KOPT-K1 (cell line): ENCODE data around the gene WDR86.

ENCODE experiments used
- H3K27ac ChIP-seq: fragments of 200-600 bp; sonication (generic); 2 replicates; pipeline ENCODE4 v1.5.1; 2016; ENCODE audit warnings: antibody characterized with exemption, mild to moderate bottlenecking, low read depth, low read length; ENCODE audit not compliant: poor library complexity, severe bottlenecking
- H3K36me3 ChIP-seq: fragments of 200-600 bp; sonication (generic); 2 replicates; pipeline ENCODE4 v1.5.1; 2017; ENCODE audit warnings: antibody characterized with exemption, mild to moderate bottlenecking, low read length, moderate library complexity; ENCODE audit not compliant: insufficient read depth
- H3K9me3 ChIP-seq: fragments of 200-600 bp; sonication (generic); 2 replicates; pipeline ENCODE4 v1.5.1; 2017; ENCODE audit warnings: antibody characterized with exemption, low read length, mild to moderate bottlenecking; ENCODE audit not compliant: insufficient read depth, poor library complexity, severe bottlenecking

Gene WDR86

GRCh38 chr7:151409667-151410404, at the start of gene WDR86:
TSS of gene WDR86 (minus strand) at chr7:151410038. CDS start at chr7:151409589, 449 bp downstream.
- Histone ChIP-seq H3K27ac (no peak within 1 kb of the TSS), H3K36me3 (no peaks in the 10 kb centered on the region), H3K9me3 (no peaks in the 10 kb centered on the region)

DNA sequence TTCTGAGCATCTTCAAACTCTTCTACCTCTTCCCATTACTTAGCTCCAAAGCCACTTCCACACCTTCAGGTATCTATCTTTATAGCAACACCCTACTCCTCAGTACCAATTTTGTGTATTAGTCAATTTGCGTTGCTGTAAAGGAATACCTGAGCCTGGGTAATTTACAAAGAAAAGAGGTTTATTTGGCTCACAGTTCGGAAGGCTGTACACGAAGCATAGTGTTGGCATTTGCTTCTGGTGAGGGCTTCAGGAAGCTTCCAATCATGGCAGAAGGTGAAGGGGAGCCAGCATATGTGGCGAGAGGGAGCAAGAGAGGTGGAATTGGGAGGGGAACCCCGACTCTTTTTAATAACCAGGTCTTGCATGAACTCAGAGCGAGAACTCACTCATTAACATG, 47.7 kb upstream of the WDR86 start:
- H3K36me3 ChIP-seq, result peaks cover under 1% of the 10 kb centered on the region; the same call in 1 of the 2 replicates
- peaks cover 12% of the 10 kb centered on the region for H3K9me3 ChIP-seq
- no peak overlapping the region for H3K27ac ChIP-seq

- Histone ChIP-seq H3K9me3 (peaks cover 5% of the 10 kb centered on the region), H3K27ac (peak overlapping the region; percentile 25)
Measured at GRCh38 chr7:151456782-151457181, 46.9 kb upstream of the WDR86 start.

DNA sequence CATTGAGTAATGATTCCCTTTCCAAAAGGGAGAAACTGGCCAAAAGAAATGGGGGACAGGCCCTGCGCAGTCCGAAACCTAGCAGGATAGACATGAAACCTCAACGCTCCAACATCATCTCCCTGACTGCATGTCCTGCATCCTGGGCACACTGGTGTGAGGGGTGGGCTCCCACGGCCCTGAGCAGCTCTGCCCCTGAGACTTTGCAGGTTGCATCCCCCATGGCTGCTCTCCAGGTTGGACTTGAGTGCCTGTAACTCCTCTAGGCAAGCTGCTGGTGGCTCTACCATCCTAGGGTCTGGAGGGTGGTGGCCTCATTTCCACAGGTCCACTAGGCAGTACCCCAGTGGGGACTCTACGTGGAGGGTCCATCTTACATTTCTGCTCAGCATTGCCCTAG, 46.4 kb upstream of the WDR86 start:
- Histone ChIP-seq H3K27ac (peak overlapping the region; percentile 25), H3K9me3 (peaks cover 5% of the 10 kb centered on the region), H3K36me3 (no peaks in the 10 kb centered on the region)

More at GRCh38 chr7:151456782-151457181, 46.9 kb upstream of the WDR86 start:
- no peaks in the 10 kb centered on the region for H3K36me3 ChIP-seq

DNA sequence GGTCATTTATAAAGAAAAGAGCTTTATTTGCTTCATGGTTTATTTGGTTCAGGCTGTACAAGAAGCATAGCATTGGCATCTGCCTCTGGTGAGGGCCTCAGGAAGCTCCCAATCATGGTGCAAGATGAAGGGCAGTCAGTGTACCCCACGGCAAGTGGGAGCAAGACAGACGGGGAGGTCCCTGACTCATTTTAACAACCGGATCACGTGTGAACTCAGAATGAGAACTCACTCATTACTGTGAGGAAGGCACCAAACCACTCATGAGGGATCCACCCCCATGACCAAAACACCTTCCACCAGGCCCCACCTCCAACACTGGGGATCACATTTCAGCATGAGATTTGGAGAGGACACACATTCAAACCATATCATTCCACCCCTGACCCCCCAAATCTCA, 45.9 kb upstream of the WDR86 start:
- Histone ChIP-seq H3K36me3 (no peaks in the 10 kb centered on the region), H3K9me3 (peaks cover 5% of the 10 kb centered on the region), H3K27ac (no peak overlapping the region)

- Histone ChIP-seq H3K27ac (no peak overlapping the region), H3K9me3 (peaks cover 5% of the 10 kb centered on the region), H3K36me3 (no peaks in the 10 kb centered on the region)
Measured at GRCh38 chr7:151454932-151455530, 45.2 kb upstream of the WDR86 start.

GRCh38 chr7:151454305-151454704, 44.5 kb upstream of the WDR86 start:
- Histone ChIP-seq H3K27ac (no peak overlapping the region), H3K9me3 (peaks cover 5% of the 10 kb centered on the region), H3K36me3 (no peaks in the 10 kb centered on the region)

- H3K27ac ChIP-seq, result no peak overlapping the region
Measured at GRCh38 chr7:151453326-151453791, 43.5 kb upstream of the WDR86 start.

GRCh38 chr7:151452680-151453325, 43.0 kb upstream of the WDR86 start:
- Histone ChIP-seq H3K36me3 (no peaks in the 10 kb centered on the region), H3K9me3 (peaks cover 3% of the 10 kb centered on the region), H3K27ac (no peak overlapping the region)

More at GRCh38 chr7:151453326-151453791, 43.5 kb upstream of the WDR86 start:
- Histone ChIP-seq H3K9me3 (peaks cover 5% of the 10 kb centered on the region), H3K36me3 (no peaks in the 10 kb centered on the region)

- Histone ChIP-seq H3K9me3 (no peaks in the 10 kb centered on the region), H3K36me3 (no peaks in the 10 kb centered on the region), H3K27ac (no peak overlapping the region)
Measured at GRCh38 chr7:151451626-151452571, 42.1 kb upstream of the WDR86 start.

- Histone ChIP-seq H3K9me3 (no peaks in the 10 kb centered on the region), H3K27ac (no peak overlapping the region), H3K36me3 (no peaks in the 10 kb centered on the region)
Measured at GRCh38 chr7:151451156-151451555, 41.3 kb upstream of the WDR86 start.

- no peak overlapping the region for H3K27ac ChIP-seq
- H3K9me3 ChIP-seq, result no peaks in the 10 kb centered on the region
- H3K36me3 ChIP-seq, result no peaks in the 10 kb centered on the region
Measured at GRCh38 chr7:151449990-151450389, 40.2 kb upstream of the WDR86 start.

DNA sequence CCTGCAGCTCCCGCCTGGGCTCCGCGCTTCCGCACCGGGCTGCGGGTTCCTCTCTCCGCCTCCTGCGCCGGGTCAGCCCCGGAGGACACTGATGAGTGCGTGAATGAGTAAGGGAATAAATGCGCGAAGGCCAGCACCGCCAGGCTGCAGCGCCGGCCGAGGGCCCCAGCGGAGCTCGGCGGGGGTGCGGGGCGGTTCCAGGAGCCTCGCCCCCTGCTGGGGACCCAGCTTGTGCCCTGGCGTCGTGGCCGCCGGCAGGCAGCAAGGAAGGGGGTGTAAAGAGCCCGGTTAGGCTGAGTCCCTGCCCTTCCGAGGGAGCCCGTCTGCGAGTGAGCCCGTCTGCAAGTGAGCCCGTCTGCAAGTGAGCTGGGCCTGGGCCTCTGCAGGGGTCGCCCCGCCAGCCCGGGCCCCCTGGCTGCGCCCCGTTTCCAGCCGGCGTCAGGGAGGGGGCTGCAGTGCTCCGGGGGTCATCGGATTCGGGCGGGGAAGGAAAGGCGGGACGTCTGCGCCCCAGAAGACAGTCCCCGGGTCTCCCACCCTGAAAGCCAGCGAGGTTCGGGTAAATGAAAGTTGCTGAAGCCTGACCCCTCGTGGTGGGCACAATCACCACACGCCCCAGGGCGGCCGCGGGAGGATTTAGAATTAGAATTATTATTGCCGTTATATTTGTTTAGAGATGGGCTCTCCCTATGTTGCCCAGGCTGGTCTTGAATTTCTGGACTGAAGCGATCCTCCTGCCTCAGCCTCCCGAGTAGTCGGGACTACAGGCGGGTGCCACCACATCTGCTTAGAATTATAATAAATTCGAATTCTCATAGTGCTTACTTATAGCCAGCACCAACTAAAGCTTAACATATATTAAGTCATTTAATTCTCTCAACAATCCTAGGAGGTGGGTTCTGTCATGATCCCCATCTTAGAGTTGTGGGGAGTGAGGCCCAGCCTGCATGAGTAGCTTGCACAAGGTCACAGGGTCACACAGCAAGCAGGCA, 38.7 kb upstream of the WDR86 start:
- H3K27ac ChIP-seq, result peak overlapping the region; percentile 61
- H3K36me3 ChIP-seq, result no peaks in the 10 kb centered on the region
- H3K9me3 ChIP-seq, result no peaks in the 10 kb centered on the region

DNA sequence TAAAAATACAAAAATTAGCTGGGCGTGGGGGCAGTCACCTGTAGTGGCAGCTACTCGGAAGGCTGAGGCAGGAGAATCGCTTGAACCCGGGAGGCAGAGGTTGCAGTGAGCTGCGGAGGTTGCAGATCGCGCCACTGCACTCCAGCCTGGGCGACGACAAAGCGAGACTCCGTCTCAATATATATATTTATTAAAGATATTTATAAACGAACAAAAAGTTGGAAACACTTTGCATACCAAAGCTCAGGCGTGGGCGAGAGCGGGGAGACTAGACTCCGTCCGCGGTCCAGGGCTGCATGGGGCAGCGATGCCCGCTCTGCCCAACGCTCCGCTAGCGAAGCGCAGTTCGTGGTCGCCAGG, 38.0 kb upstream of the WDR86 start:
- H3K27ac ChIP-seq, result no peak overlapping the region
- H3K9me3 ChIP-seq, result no peaks in the 10 kb centered on the region
- no peaks in the 10 kb centered on the region for H3K36me3 ChIP-seq
